Keratinocyte (primary cell): ENCODE data around the gene SLC41A3. TPM values are rescaled to one million over a fixed set of nuclear protein-coding genes. Genes with fewer than 3 reads are reported as not detected.

ENCODE experiments used
- DNase-seq: peaks from one replicate; pipeline ENCODE4 v3.0.0-alpha.2; 2011; ENCODE audit warnings: low read depth, missing footprints, low spot score
- FAIRE-seq: peaks from 2 replicates; lab custom pipeline; 2011; peaks lifted over from hg19 to GRCh38; lab: Jason Lieb, UNC
- H2AFZ ChIP-seq: 2 replicates; pipeline ENCODE4 v1.6.0; 2012; ENCODE audit warnings: low read length, control low read depth, inconsistent platforms; ENCODE audit not compliant: control insufficient read depth
- H3K27ac ChIP-seq: 2 replicates; pipeline ENCODE4 v1.5.1; 2011; ENCODE audit warnings: low read length; ENCODE audit not compliant: control insufficient read depth, insufficient read depth
- H3K27me3 ChIP-seq: 3 replicates; pipeline ENCODE4 v1.6.0; 2011; ENCODE audit warnings: low read length; ENCODE audit not compliant: control insufficient read depth, insufficient read depth; ENCODE audit errors: extremely low read depth
- H3K36me3 ChIP-seq, 2 experiments: 2 replicates in 1 of 2; 3 replicates in 1 of 2; pipeline ENCODE4 v1.5.1; 2011; ENCODE audit warnings: low read length in 2 of 2, mild to moderate bottlenecking in 1 of 2; ENCODE audit not compliant: control insufficient read depth in 2 of 2, insufficient read depth in 2 of 2; ENCODE audit errors: extremely low read depth in 1 of 2
- H3K4me1 ChIP-seq: 3 replicates; pipeline ENCODE4 v1.5.1; 2011; ENCODE audit warnings: low read length; ENCODE audit not compliant: control insufficient read depth, insufficient read depth; ENCODE audit errors: extremely low read depth
- H3K4me2 ChIP-seq: 3 replicates; pipeline ENCODE4 v1.6.0; 2011; ENCODE audit warnings: low read depth, low read length; ENCODE audit not compliant: control insufficient read depth, insufficient read depth; ENCODE audit errors: extremely low read depth
- H3K4me3 ChIP-seq, 3 experiments: fragments of 200-600 bp in 1 of 3; sonication (generic) in 1 of 3; 2 replicates in 2 of 3; 3 replicates in 1 of 3; pipeline ENCODE4 v1.5.1; 2011 to 2016; ENCODE audit warnings: low read length in 3 of 3, mild to moderate bottlenecking in 3 of 3, control low read depth in 2 of 3, inconsistent platforms in 1 of 3, low read depth in 1 of 3, mixed read lengths in 1 of 3, mixed run types in 1 of 3, moderate library complexity in 1 of 3; ENCODE audit not compliant: control insufficient read depth in 2 of 3, insufficient read depth in 2 of 3; ENCODE audit errors: extremely low read depth in 1 of 3
- H3K79me2 ChIP-seq: 2 replicates; pipeline ENCODE4 v1.6.0; 2012; ENCODE audit warnings: low read length; ENCODE audit not compliant: control insufficient read depth, insufficient read depth
- H3K9ac ChIP-seq: 3 replicates; pipeline ENCODE4 v1.6.0; 2011; ENCODE audit warnings: low read length; ENCODE audit not compliant: control insufficient read depth, insufficient read depth; ENCODE audit errors: extremely low read depth
- H3K9me1 ChIP-seq: 3 replicates; pipeline ENCODE4 v1.6.0; 2011; ENCODE audit warnings: low read length; ENCODE audit not compliant: control insufficient read depth, insufficient read depth; ENCODE audit errors: extremely low read depth
- H3K9me3 ChIP-seq: 2 replicates; pipeline ENCODE4 v1.5.1; 2012; ENCODE audit warnings: low read depth, low read length; ENCODE audit not compliant: control insufficient read depth
- H4K20me1 ChIP-seq: 3 replicates; pipeline ENCODE4 v1.6.0; 2011; ENCODE audit warnings: low read length; ENCODE audit not compliant: control insufficient read depth, insufficient read depth; ENCODE audit errors: extremely low read depth
- EZH2 ChIP-seq: IDR thresholded peaks from one replicate; pipeline ENCODE4 v1.6.1; 2012; ENCODE audit warnings: inconsistent platforms, mild to moderate bottlenecking, low read length, moderate library complexity
- dilution Hi-C: fragments of 300-500 bp; cut with MboI; formaldehyde crosslinking; loops from one replicate; pipeline ENCODE4 v1.7.0; 2020; ENCODE audit warnings: low sequenced_read_pairs; ENCODE audit not compliant: extremely low pct_ligation_motif_present
- polyA plus RNA-seq, 5 experiments: library from polyadenylated mRNA; depleted of rRNA in 3 of 5; stranded (reverse) in 3 of 5; stranded (forward) in 1 of 5; unstranded in 1 of 5; fragments of >200 nt; gene quantifications; 1 replicate in 1 of 5; 2 replicates in 3 of 5; 3 replicates in 1 of 5; pipeline versions ENCODE4 v1.2.1 to v1.2.3, GENCODE V29; 2011 to 2012; ENCODE audit warnings: missing spikeins in 2 of 5, low read depth in 1 of 5, low replicate concordance in 1 of 5
- TF ChIP-seq, protein P1 (sequence below), 3 experiments: IDR thresholded peaks in 1 of 3; conservative IDR thresholded peaks in 1 of 3; optimal IDR thresholded peaks in 1 of 3; 2 replicates in 2 of 3; 3 replicates in 1 of 3; pipeline versions ENCODE3 to v1.5.1; 2011; ENCODE audit warnings: low read length in 3 of 3, mild to moderate bottlenecking in 3 of 3, moderate library complexity in 2 of 3, control low read depth in 1 of 3, inconsistent platforms in 1 of 3; ENCODE audit not compliant: insufficient read depth in 2 of 3; ENCODE audit errors: extremely low read depth in 1 of 3

The SLC41A3 gene
- polyA plus RNA-seq, 1 donor (not counting 4 experiments of a cell fraction or from before 2014, with no cell fraction given), result 30.2 TPM

GRCh38 chr3:126015075-126015474 lies 68.8 kb downstream of the SLC41A3 start:
- Histone ChIP-seq H3K9ac (no peak overlapping the region), H3K27ac (no peak overlapping the region), H3K9me3 (no peaks in the 10 kb centered on the region), H3K4me3 (no peak overlapping the region), H3K79me2 (no peaks in the 10 kb centered on the region), H4K20me1 (no peaks in the 10 kb centered on the region), H2AFZ (no peak overlapping the region), H3K9me1 (no peaks in the 10 kb centered on the region), H3K36me3 (peaks cover 5 to 6% of the 10 kb centered on the region in 2 experiments), H3K27me3 (no peaks in the 10 kb centered on the region), H3K4me1 (peaks cover 3% of the 10 kb centered on the region), H3K4me2 (no peak overlapping the region)
- TF ChIP-seq EZH2, result no peak
- TF ChIP-seq, protein P1, sequence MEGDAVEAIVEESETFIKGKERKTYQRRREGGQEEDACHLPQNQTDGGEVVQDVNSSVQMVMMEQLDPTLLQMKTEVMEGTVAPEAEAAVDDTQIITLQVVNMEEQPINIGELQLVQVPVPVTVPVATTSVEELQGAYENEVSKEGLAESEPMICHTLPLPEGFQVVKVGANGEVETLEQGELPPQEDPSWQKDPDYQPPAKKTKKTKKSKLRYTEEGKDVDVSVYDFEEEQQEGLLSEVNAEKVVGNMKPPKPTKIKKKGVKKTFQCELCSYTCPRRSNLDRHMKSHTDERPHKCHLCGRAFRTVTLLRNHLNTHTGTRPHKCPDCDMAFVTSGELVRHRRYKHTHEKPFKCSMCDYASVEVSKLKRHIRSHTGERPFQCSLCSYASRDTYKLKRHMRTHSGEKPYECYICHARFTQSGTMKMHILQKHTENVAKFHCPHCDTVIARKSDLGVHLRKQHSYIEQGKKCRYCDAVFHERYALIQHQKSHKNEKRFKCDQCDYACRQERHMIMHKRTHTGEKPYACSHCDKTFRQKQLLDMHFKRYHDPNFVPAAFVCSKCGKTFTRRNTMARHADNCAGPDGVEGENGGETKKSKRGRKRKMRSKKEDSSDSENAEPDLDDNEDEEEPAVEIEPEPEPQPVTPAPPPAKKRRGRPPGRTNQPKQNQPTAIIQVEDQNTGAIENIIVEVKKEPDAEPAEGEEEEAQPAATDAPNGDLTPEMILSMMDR (optimal IDR thresholded peaks at IDR 0.05 in 1 of 3, IDR thresholded peaks at IDR 0.05 in 1 of 3, conservative IDR thresholded peaks at IDR 0.05 in 1 of 3; ENCODE audit: extremely low read depth in 1 of 3, insufficient read depth in 2 of 3, low read length in 3 of 3), result no peak
- DNase-seq, result no peak
- dilution Hi-C loops, result no loop called here
- no peak for FAIRE-seq

DNA sequence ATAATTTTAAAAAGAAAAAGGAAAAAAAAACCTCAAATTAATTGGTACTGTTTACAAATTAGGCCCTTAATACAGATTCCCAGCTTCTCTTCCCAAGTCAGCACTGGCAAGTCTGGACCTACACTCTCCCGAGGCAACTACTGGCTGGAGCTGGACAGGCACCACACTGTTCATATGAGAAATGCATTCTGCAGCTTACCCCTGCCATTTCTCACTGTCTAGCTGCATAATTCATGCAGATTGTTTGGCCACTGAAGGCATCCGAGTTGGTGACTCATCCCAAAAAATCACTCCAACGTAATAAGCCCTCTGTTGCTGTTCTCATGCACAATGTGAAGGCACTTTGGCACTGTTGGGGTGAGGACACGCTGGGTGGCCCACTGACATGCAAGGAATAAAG lies 69.7 kb downstream of the SLC41A3 start:
- no peaks in the 10 kb centered on the region for H3K9me3 ChIP-seq
- H3K4me3 ChIP-seq, result no peak overlapping the region
- no peaks in the 10 kb centered on the region for H4K20me1 ChIP-seq
- H3K9me1 ChIP-seq, result no peaks in the 10 kb centered on the region
- no peak for TF ChIP-seq EZH2
- TF ChIP-seq, protein P1 (optimal IDR thresholded peaks at IDR 0.05 in 1 of 3, IDR thresholded peaks at IDR 0.05 in 1 of 3, conservative IDR thresholded peaks at IDR 0.05 in 1 of 3; ENCODE audit: extremely low read depth in 1 of 3, insufficient read depth in 2 of 3, low read length in 3 of 3), result no peak
- no peaks in the 10 kb centered on the region for H3K27me3 ChIP-seq
- no peak overlapping the region for H3K9ac ChIP-seq
- DNase-seq (no peak), FAIRE-seq (peak; percentile 77)
- dilution Hi-C loops, result no loop called here
- H2AFZ ChIP-seq, result no peak overlapping the region
- H3K79me2 ChIP-seq, result no peaks in the 10 kb centered on the region
- H3K27ac ChIP-seq, result no peak overlapping the region
- no peak overlapping the region for H3K4me2 ChIP-seq
- H3K36me3 ChIP-seq, result peaks cover 5 to 6% of the 10 kb centered on the region in 2 experiments
- H3K4me1 ChIP-seq, result peaks cover 3% of the 10 kb centered on the region
